HepG2 (cell line): ENCODE measurements around the gene WNK2. TPM values are rescaled to one million over a fixed set of nuclear protein-coding genes. Genes with fewer than 3 reads are reported as not detected.
A peak's percentile ranks its signal among the peaks of the same experiment; 100 is the strongest.

ENCODE experiments used
- ATAC-seq: fragments of 200-7000 bp; cut with Tn5 transposase; 3 replicates; pipeline ENCODE4 v1.9.1; 2020; ENCODE audit warnings: mild to moderate bottlenecking, moderate library complexity
- BruUV-seq: library from RNA; stranded (reverse); fragments of 400-500 nt; replicated peaks from 2 replicates; lab custom pipeline; 2021; lab: Mats Ljungman, UMichigan
- CTCF ChIA-PET: fragments of 300-600 bp; formaldehyde crosslinking; extraction: SDS; loops from one replicate; lab custom pipeline; 2021; ENCODE audit warnings: low total read pairs, inconsistent platforms, low intra/inter-chr PET ratio; lab: Yijun Ruan, JAX
- POLR2A ChIA-PET: fragments of 350-600 bp; sonication (Branson Sonifier 250); formaldehyde crosslinking; loops from one replicate; lab custom pipeline; 2020; ENCODE audit warnings: antibody characterized with exemption, inconsistent platforms; lab: Yijun Ruan, JAX
- DNase-seq: peaks from one replicate; pipeline ENCODE4 v3.0.0-alpha.2; 2015; ENCODE audit warnings: low spot score
- FAIRE-seq: peaks from 3 replicates; lab custom pipeline; 2011; peaks lifted over from hg19 to GRCh38; lab: Jason Lieb, UNC
- H2AFZ ChIP-seq: one replicate; pipeline ENCODE4 v1.6.1; 2011; ENCODE audit warnings: low read length, inconsistent platforms
- H3K27ac ChIP-seq: fragments of 300-600 bp; 3 replicates; pipeline ENCODE4 v1.8.0; 2011; ENCODE audit warnings: mixed run types, mild to moderate bottlenecking, mixed read lengths, low read length, inconsistent platforms; ENCODE audit not compliant: insufficient read depth; ENCODE audit errors: extremely low read length
- H3K27me3 ChIP-seq, 2 experiments: fragments of 200-600 bp in 1 of 2; 2 replicates in 1 of 2; 3 replicates in 1 of 2; pipeline versions ENCODE4 v1.6.0 to v1.8.0; 2011; ENCODE audit warnings: low read length in 2 of 2, mild to moderate bottlenecking in 2 of 2, moderate library complexity in 2 of 2, inconsistent platforms in 1 of 2; ENCODE audit not compliant: insufficient read depth in 2 of 2, control insufficient read depth in 1 of 2
- H3K36me3 ChIP-seq, 2 experiments: fragments of 200-600 bp in 1 of 2; replicated peaks in 1 of 2; 2 replicates in 1 of 2; 3 replicates in 1 of 2; pipeline versions ENCODE4 v1.5.1 to v1.8.0; 2011; ENCODE audit warnings: low read length in 2 of 2, inconsistent platforms in 1 of 2; ENCODE audit not compliant: insufficient read depth in 2 of 2, control insufficient read depth in 1 of 2
- H3K4me1 ChIP-seq: 2 replicates; pipeline ENCODE4 v1.5.1; 2012; ENCODE audit warnings: low read length, inconsistent platforms; ENCODE audit not compliant: insufficient read depth
- H3K4me2 ChIP-seq: 2 replicates; pipeline ENCODE4 v1.6.0; 2011; ENCODE audit warnings: low read depth, low read length, inconsistent platforms
- H3K4me3 ChIP-seq, 3 experiments: fragments of 200-600 bp in 1 of 3; sonication (generic), shearing (Covaris generic) in 1 of 3; replicated peaks in 1 of 3; 2 replicates each; pipeline ENCODE4 v1.5.1; 2011 to 2016; ENCODE audit warnings: low read length in 3 of 3, inconsistent platforms in 2 of 3, low read depth in 2 of 3, mild to moderate bottlenecking in 2 of 3, control low read depth in 1 of 3, mixed read lengths in 1 of 3; ENCODE audit not compliant: insufficient read depth in 1 of 3
- H3K79me2 ChIP-seq: one replicate; pipeline ENCODE4 v1.6.1; 2011; ENCODE audit warnings: low read length, inconsistent platforms; ENCODE audit not compliant: insufficient read depth
- H3K9ac ChIP-seq: 2 replicates; pipeline ENCODE4 v1.6.0; 2011; ENCODE audit warnings: mild to moderate bottlenecking, low read depth, low read length, inconsistent platforms; ENCODE audit not compliant: insufficient read depth
- H3K9me3 ChIP-seq: 2 replicates; pipeline ENCODE4 v1.5.1; 2012; ENCODE audit warnings: mild to moderate bottlenecking, low read length
- H4K20me1 ChIP-seq: 2 replicates; pipeline ENCODE4 v1.6.0; 2011; ENCODE audit warnings: inconsistent platforms, mild to moderate bottlenecking, low read length, moderate library complexity; ENCODE audit not compliant: insufficient read depth
- EP300 ChIP-seq, 3 experiments: sonication (generic) in 1 of 3; formaldehyde crosslinking in 1 of 3; IDR thresholded peaks; 2 replicates each; pipeline versions ENCODE4 v1.5.1 to v1.6.1; 2011 to 2020; ENCODE audit warnings: low read depth in 2 of 3, low read length in 2 of 3, borderline replicate concordance in 1 of 3, improper control_type of control experiment in 1 of 3, mild to moderate bottlenecking in 1 of 3, missing genetic modification reagents in 1 of 3, moderate library complexity in 1 of 3
- HOXA3 ChIP-seq: sonication (generic); formaldehyde crosslinking; IDR thresholded peaks from 2 replicates; pipeline ENCODE4 v1.5.0; 2020; ENCODE audit warnings: missing genetic modification reagents
- MNT ChIP-seq: fragments of 450-650 bp; IDR thresholded peaks from 2 replicates; pipeline ENCODE4 v1.6.1; 2016
- RARA ChIP-seq: IDR thresholded peaks from 2 replicates; pipeline ENCODE4 v1.6.1; 2016; ENCODE audit warnings: missing genetic modification reagents, missing compliant biosample characterization
- ZFP91 ChIP-seq: sonication (generic); formaldehyde crosslinking; IDR thresholded peaks from 2 replicates; pipeline ENCODE4 v1.9.0; 2022; ENCODE audit warnings: missing genetic modification reagents, mild to moderate bottlenecking, borderline replicate concordance
- ZFX ChIP-seq: sonication (generic); formaldehyde crosslinking; IDR thresholded peaks from 2 replicates; pipeline ENCODE4 v1.4.0; 2020; ENCODE audit warnings: mild to moderate bottlenecking, low read depth, missing genetic modification reagents, moderate library complexity
- ZNF687 ChIP-seq: sonication (generic); formaldehyde crosslinking; IDR thresholded peaks from 2 replicates; pipeline ENCODE4 v1.5.1; 2020; ENCODE audit warnings: mild to moderate bottlenecking, missing genetic modification reagents, moderate library complexity
- WGBS: methylation state at CpG from one replicate; pipeline ENCODE4 v1.1.6; 2017; ENCODE audit warnings: low lambda C conversion rate; 5-methylcytosine and 5-hydroxymethylcytosine counted together
- in situ Hi-C: cut with HindIII; loops from 2 replicates; pipeline ENCODE4 v1.10.0; 2017; ENCODE audit warnings: low pct_unique_long_range_greater_than_20kb; ENCODE audit not compliant: extremely low pct_ligation_motif_present
- intact Hi-C: fragments of 100-400 bp; cut with micrococcal nuclease; formaldehyde crosslinking; loops from one replicate; pipeline ENCODE4 v1.10.0; 2022; ENCODE audit not compliant: unreplicated experiment
- polyA plus RNA-seq, 8 experiments: library from polyadenylated mRNA; depleted of rRNA in 3 of 8; stranded (reverse) in 7 of 8; unstranded in 1 of 8; fragments of >200 nt; fragmentation: Illumina TruSeq in 4 of 8; extraction: Trizol in 4 of 8; gene quantifications; 2 replicates each; pipeline versions ENCODE4 v1.2.1 to v1.2.3, GENCODE V29; 2011 to 2016; ENCODE audit warnings: low read depth in 4 of 8, missing spikeins in 1 of 8, mixed read lengths in 1 of 8; ENCODE audit not compliant: insufficient read depth in 1 of 8
- total RNA-seq, 5 experiments: library from RNA; depleted of rRNA; stranded (reverse); fragments of >200 nt; fragmentation: Illumina TruSeq; extraction: Trizol; gene quantifications; 2 replicates each; pipeline ENCODE4 v1.2.3, GENCODE V29; 2016; ENCODE audit warnings: low read depth in 1 of 5
- TF ChIP-seq, protein P1 (sequence below): sonication (generic); formaldehyde crosslinking; IDR thresholded peaks from 2 replicates; pipeline ENCODE4 v1.4.0; 2020; ENCODE audit warnings: mild to moderate bottlenecking, missing genetic modification reagents, borderline replicate concordance

WNK2 gene
- total and polyA plus RNA-seq, 2 of the 13 experiments (the other 11 are each of a cell fraction or from before 2014, with no cell fraction given), result 10.5 to 12.0 TPM

GRCh38 chr9:93204470-93205043 is 20.6 kb downstream of the WNK2 start:
- Histone ChIP-seq H3K27me3 (no peaks in the 10 kb centered on the region), H4K20me1 (peaks cover 7% of the 10 kb centered on the region; the same call in 1 of the 2 replicates), H3K79me2 (peaks cover 83% of the 10 kb centered on the region), H3K4me2 (peak overlapping the region; percentile 95), H3K36me3 (no peaks in the 10 kb centered on the region), H2AFZ (no peak overlapping the region), H3K4me3 (peak overlapping the region; percentile 13 to 77 (median 40); a peak in 4 of 6 replicates), H3K27ac (peak overlapping the region; percentile 95), H3K4me1 (peaks cover 99% of the 10 kb centered on the region), H3K9me3 (no peaks in the 10 kb centered on the region), H3K9ac (peak overlapping the region; percentile 93)
- in situ Hi-C loops, result no loop called here
- ChIA-PET CTCF (no interaction called here), POLR2A (interaction anchor here (0.7 to 1.0 kb wide), 2 partner anchors 8 to 94 kb away, joined by 3 to 7 read pairs; no protein-coding TSS in a partner anchor)
- DNase-seq, result no peak
- intact Hi-C loops, result no loop called here
- FAIRE-seq, result no peak
- no TSS peak for BruUV-seq
- peak; percentile 3; the same call in 1 of the 3 replicates for ATAC-seq
- 18% methylated on average over 3 of the region's 4 CpGs for WGBS
- TF ChIP-seq MNT (no peak), ZFP91 (0 out of 2 replicates have a peak, but pooled peaks have one; percentile 21), ZFX (peak; percentile 18; the same call in 1 of the 2 replicates), RARA (CRISPR knock-in tag) (0 out of 2 replicates have a peak, but pooled peaks have one; percentile 36), HOXA3 (CRISPR knock-in tag) (no peak), EP300 (IDR thresholded peaks at IDR 0.05; ENCODE audit: low read depth in 2 of 2, low read length in 2 of 2) (no peak), EP300 (CRISPR knock-in tag; IDR thresholded peaks at IDR 0.05; ENCODE audit: borderline replicate concordance) (no peak), ZNF687 (no peak; the same call in 1 of the 2 replicates)
- TF ChIP-seq, protein P1, sequence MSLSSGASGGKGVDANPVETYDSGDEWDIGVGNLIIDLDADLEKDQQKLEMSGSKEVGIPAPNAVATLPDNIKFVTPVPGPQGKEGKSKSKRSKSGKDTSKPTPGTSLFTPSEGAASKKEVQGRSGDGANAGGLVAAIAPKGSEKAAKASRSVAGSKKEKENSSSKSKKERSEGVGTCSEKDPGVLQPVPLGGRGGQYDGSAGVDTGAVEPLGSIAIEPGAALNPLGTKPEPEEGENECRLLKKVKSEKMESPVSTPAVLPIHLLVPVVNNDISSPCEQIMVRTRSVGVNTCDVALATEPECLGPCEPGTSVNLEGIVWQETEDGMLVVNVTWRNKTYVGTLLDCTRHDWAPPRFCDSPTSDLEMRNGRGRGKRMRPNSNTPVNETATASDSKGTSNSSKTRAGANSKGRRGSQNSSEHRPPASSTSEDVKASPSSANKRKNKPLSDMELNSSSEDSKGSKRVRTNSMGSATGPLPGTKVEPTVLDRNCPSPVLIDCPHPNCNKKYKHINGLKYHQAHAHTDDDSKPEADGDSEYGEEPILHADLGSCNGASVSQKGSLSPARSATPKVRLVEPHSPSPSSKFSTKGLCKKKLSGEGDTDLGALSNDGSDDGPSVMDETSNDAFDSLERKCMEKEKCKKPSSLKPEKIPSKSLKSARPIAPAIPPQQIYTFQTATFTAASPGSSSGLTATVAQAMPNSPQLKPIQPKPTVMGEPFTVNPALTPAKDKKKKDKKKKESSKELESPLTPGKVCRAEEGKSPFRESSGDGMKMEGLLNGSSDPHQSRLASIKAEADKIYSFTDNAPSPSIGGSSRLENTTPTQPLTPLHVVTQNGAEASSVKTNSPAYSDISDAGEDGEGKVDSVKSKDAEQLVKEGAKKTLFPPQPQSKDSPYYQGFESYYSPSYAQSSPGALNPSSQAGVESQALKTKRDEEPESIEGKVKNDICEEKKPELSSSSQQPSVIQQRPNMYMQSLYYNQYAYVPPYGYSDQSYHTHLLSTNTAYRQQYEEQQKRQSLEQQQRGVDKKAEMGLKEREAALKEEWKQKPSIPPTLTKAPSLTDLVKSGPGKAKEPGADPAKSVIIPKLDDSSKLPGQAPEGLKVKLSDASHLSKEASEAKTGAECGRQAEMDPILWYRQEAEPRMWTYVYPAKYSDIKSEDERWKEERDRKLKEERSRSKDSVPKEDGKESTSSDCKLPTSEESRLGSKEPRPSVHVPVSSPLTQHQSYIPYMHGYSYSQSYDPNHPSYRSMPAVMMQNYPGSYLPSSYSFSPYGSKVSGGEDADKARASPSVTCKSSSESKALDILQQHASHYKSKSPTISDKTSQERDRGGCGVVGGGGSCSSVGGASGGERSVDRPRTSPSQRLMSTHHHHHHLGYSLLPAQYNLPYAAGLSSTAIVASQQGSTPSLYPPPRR (CRISPR knock-in tag), result 0 out of 2 replicates have a peak, but pooled peaks have one; percentile 17
